Measurements from ENCODE around the gene FABP7. TPM values are rescaled to one million over a fixed set of nuclear protein-coding genes. Genes with fewer than 3 reads are reported as not detected.

The FABP7 gene
- total and polyA plus RNA-seq, 2 of the 13 experiments (the other 11 are each of a cell fraction or from before 2014, with no cell fraction given): not detected

GRCh38 chr6:122798099-122798641 is 18.7 kb downstream of the FABP7 start (continued):
- no peak for TF ChIP-seq AFF4 (CRISPR knock-in tag; IDR thresholded peaks at IDR 0.05)
- TF ChIP-seq TFDP2 (CRISPR knock-in tag; IDR thresholded peaks at IDR 0.05): no peak
- TF ChIP-seq ZNF30 (CRISPR knock-in tag; IDR thresholded peaks at IDR 0.05): no peak
- TF ChIP-seq TCF7 (IDR thresholded peaks at IDR 0.05; ENCODE audit: low read depth): no peak
- peak; percentile 98 for TF ChIP-seq MED1 (CRISPR knock-in tag; IDR thresholded peaks at IDR 0.05)
- TF ChIP-seq REXO4 (CRISPR knock-in tag; IDR thresholded peaks at IDR 0.05; ENCODE audit: borderline replicate concordance): no peak
- no peak; the same call in 1 of the 2 replicates for TF ChIP-seq MBD4 (IDR thresholded peaks at IDR 0.05; ENCODE audit: borderline replicate concordance, low read length)
- no peak for TF ChIP-seq AHR (CRISPR knock-in tag; IDR thresholded peaks at IDR 0.05)
- TF ChIP-seq ZNF660 (CRISPR knock-in tag; IDR thresholded peaks at IDR 0.05; ENCODE audit: borderline replicate concordance, low read depth): no peak
- TF ChIP-seq ZNF800 (CRISPR knock-in tag; IDR thresholded peaks at IDR 0.05): no peak
- TF ChIP-seq ZNF263 (CRISPR knock-in tag; IDR thresholded peaks at IDR 0.05): no peak
- TF ChIP-seq PCBP1 (IDR thresholded peaks at IDR 0.05; ENCODE audit: borderline replicate concordance, low read depth, low read length): no peak
- TF ChIP-seq ZNF850 (CRISPR knock-in tag; conservative IDR thresholded peaks at IDR 0.05): no peak
- no peak for TF ChIP-seq ZNF577 (CRISPR knock-in tag; IDR thresholded peaks at IDR 0.05; ENCODE audit: borderline replicate concordance, low read depth)
- no peak for TF ChIP-seq PBX2 (CRISPR knock-in tag; IDR thresholded peaks at IDR 0.05)
- TF ChIP-seq NFYC (CRISPR knock-in tag; IDR thresholded peaks at IDR 0.05): no peak
- TF ChIP-seq TBX3 (IDR thresholded peaks at IDR 0.05; ENCODE audit: borderline replicate concordance): peak; percentile 75; the same call in 1 of the 2 replicates
- TF ChIP-seq KLF13 (CRISPR knock-in tag; IDR thresholded peaks at IDR 0.05): no peak
- peak; percentile 78 for TF ChIP-seq CBX1 (IDR thresholded peaks at IDR 0.05; ENCODE audit: low read depth)
- peak; percentile 89 for TF ChIP-seq TEAD3 (CRISPR knock-in tag; optimal IDR thresholded peaks at IDR 0.05; ENCODE audit: borderline replicate concordance)
